Measurements from ENCODE around the gene RNF217.

DNA sequence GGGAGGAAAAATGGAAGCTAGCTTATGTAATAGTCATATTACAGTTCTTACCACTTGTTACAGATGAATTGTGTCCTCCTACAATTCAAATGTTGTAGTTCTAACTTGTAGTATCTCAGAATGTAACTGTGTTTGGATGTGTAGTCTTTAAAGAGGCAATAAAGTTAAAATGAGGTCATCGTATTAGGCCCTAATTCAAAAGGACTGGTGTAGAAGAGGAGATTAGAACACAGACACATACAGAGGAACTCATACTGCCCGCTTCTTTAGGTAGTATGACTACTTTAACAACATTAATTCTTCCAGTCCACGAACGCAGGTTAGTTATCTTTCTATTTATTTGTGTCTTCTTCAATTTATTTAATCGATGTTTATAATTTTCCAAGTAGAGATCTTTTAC lies 144.8 kb downstream of the RNF217 start:
- no peak for TF ChIP-seq EZH2phosphoT487 (IDR thresholded peaks at IDR 0.05; ENCODE audit: borderline replicate concordance)
- TF ChIP-seq, protein P1, sequence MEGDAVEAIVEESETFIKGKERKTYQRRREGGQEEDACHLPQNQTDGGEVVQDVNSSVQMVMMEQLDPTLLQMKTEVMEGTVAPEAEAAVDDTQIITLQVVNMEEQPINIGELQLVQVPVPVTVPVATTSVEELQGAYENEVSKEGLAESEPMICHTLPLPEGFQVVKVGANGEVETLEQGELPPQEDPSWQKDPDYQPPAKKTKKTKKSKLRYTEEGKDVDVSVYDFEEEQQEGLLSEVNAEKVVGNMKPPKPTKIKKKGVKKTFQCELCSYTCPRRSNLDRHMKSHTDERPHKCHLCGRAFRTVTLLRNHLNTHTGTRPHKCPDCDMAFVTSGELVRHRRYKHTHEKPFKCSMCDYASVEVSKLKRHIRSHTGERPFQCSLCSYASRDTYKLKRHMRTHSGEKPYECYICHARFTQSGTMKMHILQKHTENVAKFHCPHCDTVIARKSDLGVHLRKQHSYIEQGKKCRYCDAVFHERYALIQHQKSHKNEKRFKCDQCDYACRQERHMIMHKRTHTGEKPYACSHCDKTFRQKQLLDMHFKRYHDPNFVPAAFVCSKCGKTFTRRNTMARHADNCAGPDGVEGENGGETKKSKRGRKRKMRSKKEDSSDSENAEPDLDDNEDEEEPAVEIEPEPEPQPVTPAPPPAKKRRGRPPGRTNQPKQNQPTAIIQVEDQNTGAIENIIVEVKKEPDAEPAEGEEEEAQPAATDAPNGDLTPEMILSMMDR (conservative IDR thresholded peaks at IDR 0.05; ENCODE audit: low read length): no peak

Measured in Loucy (cell line).